ENCODE measurements around the gene KLF7.

Gene KLF7

DNA sequence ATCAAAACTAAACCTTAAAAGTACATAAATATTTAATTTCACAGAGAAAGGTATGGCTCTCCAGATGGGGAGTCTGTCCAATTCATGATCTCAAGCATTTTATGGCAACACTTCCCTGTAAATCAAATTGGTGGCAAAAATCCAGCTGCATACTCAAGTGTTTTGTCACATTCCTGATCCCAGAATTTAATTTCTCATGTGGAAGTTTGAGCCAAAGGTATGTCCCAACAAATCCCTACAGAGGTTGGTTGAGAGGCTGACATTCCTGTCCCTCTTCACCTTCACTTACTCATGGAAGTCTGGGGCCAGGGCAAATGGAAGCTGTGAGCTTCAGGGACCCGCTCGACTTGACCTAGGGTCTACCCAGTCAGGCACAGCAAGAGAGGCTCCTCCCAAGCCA is 17.7 kb downstream of the KLF7 start:
- no peak for DNase-seq (ENCODE audit: low read depth)

DNA sequence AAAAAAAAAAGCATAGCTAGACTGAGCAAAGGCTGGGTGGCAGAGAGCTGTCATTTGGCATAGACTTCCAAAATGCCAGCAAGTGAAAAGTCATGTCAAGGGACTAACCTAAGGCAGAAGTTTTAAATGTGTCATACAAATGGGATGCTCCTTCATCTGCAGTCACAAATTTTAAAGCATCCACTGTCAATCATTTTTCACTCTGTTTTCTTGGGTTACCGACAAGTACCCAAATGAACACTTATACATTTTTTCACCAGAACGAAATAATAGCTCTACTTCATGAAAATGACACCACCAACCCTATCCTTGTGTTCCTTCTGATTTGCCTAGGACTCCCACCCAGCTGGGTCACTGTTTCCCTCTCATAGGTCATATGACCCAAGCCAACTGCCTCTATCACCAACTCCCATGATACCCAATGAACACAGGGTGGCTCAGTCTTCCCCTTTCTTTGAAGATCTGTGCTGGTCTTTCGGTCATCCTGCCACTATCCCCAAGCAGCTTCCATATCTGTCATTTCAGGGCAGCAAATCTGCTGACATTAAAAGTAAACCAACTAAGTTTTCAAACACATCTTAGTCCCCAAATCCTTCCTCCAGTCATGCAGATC is 21.5 kb downstream of the KLF7 start:
- DNase-seq (ENCODE audit: low read depth): no peak

DNA sequence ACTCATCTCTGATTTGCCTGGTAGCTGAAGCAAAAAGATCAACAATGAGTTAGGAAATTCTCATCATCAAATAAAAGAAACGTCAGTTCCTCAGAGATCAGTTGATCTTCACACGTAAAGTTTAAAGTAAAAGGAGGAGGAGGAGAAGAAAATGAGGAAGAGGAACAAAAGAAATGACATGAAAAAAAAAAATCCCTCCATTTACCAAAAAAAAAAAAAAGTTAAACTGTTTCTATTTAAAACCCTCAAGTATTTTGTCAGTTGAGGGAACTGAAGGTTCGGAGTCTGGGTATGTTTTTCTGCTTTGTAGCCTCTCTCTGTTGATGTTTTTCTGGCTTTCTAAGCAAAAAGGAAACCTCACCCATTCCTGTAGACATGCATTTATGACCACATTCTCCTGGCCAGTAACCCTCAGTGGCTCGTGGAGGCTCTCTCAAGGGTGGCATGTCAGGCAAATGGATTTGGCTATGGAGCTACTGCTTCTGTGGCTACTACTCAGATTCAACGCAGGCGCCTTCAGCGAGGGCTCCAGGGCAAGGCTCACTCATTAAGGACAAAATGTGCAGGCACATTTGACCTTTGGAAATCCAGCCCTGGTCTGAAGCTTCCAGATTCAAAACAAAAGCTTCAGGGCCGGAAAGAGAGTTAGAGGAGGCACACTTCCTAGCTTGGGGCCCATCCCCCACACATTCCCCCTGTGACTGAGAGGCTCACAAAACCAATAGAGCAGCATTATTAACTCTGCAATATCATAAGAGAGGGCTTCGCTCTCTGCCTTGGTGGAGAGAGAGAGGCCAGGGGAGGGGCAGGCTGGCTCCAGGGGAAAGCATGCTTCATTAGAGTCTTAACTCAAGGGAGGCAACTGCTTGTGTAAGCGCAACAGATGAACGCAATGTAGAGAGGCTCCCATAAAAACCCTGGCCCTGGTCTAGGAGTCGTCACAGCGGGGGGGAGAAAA is 22.3 kb downstream of the KLF7 start:
- DNase-seq (ENCODE audit: low read depth): no peak

DNA sequence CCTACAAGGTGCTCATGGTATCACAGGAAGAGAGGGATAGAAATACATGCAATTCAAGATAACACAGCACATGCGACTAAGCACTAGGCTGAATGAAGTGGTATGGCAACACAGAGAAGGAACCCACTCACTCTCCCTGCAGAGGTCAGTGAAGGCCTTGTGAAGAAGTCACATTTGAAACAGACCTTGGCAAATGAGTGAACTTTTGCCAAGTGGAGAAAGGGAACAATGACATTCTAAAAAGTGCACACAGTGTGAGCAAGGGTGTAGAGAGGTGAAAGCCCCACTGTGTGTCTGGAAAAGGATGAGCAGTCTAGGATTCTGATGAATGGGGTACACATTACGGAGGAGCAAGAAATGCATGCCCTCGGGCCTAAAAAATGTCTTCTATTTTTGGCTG is 23.3 kb downstream of the KLF7 start:
- no peak for DNase-seq (ENCODE audit: low read depth)

DNA sequence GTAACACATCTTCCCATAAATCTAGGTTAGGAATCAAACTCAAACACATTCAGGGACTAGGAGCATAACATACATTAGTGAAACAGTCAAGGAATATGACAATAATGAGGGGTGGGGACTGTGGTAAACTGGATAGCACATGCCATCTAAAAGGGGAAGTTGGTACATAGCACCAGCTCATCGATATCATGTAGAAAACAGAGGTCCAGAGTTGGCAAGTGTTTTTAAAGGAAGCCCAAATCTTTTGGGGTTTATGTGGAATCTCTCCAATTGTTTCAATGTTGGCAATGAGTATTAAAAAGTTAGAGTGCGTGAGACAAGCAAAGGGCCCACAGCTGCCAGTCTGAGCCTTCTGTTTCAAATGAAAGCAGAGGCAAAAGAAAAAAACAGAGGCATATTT is 24.4 kb downstream of the KLF7 start:
- no peak for DNase-seq (ENCODE audit: low read depth)

DNA sequence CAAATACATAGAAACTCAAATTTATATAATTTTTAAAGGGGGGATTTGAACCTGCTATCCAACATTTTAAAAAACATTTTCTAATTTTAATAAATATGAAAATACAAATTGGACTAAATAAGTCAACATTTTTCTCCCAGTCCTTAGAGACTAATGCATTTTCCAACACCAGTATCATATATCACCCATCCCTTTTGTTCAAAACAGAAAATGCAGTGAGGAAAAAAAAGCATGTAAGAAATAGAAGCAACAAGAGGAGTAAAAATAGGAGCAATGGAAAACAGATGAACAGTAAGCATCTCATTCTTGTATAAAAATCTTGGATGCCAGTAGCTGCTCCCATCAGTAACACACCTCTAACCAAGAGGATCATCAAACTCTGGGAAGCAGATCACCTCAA is 25.5 kb downstream of the KLF7 start:
- DNase-seq (ENCODE audit: low read depth): no peak

DNA sequence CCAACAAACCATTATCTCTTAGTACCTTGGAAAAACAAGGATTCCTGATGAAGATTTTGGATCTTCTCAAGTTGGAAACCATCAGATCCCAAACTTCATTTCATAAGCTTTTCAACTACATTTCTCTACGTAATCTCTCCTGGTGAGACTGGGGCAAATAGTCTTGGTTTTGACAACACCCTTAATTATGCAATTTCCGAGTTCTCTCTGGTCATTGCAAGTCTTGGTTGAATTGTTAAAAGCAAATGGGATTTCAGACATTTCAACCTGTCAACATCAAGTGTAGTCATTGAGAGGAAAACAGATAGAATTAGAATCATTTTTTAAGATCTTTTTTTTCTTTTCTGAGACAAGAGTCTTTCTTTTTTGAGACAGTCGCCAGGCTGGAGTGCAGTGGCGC is 26.2 kb downstream of the KLF7 start:
- DNase-seq (ENCODE audit: low read depth): no peak

DNA sequence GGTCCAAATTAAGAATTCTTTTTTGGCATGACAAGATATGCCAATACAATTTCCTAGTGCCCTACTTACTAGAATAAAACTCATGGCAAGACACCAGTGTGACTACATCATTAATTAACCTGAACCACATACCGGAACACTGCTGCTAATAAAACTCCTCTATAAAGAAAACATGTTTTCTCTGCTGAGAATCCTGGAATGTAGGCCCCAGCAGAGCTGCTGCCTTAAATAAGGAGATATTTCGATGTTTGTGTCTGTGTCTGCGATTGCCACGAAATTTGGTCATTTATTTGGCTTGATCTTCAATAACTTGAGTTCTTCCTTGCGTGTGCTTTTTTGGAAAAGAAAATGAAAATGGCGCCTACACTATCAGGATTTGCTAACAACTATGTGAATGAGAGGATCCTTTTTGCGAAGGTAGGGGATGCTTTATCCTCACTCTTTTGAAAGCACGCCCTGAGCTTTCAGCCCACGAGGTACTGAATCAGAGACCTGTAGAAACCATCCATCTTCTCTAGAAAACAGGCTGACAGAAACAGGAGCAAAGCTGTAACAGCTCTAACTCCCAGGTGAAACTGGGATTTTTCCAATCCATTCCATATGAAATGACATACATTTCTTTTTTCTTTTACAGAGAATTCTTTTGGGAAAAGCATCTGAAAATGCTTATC is 27.0 kb downstream of the KLF7 start:
- DNase-seq (ENCODE audit: low read depth): no peak

DNA sequence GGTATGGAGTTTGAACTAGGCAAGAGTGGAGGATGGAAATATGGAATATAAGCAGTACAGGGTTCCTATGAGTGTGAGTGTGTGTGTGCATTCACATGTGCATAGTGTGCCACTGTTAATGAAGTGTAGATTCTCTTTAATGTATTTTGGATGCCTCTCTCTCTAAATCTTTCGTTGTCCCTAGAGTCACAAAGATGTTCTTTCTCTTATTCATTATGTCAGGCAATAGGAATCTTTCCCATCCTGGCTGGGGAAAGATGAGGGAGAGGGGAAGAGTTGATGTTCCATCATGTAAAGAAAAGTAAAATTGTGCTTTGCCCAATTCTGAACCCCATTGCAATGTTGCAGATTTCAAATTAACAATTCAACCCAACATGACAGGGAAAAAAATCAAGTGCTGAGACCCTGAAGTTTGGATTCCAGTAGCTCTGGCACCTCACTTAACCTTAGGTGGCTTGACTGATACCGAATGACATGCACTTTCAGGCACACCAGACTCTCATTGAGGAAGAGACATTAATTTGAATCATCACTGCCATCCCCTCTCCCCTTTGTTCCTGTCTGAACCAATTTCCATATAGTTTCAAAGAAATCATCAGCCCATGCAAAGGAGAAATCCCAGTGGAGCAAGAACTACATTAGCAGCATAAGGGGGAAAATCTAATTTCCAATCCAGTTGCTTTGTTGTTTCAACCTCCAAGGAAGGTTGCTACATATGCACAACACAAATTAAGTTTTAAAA is 28.0 kb downstream of the KLF7 start:
- DNase-seq (ENCODE audit: low read depth): no peak

DNA sequence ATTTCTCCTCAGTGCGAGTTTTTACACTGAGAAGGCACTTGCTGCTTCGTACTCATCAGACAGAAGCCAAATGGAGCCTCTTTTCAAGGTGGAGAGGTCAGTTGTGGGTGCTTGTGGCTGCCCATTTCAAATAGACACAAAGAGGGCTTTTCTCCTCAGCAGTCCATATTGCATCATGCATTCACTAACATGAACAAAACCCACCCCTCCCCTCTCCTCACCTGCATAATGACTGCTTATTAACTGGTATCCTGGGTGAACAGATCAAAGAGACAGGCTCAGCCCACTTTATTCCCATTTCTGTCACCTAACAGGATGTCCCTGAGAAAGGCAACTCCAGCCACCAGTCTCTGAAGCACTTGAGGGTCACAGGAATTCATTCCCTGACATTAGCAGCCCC is 28.9 kb downstream of the KLF7 start:
- no peak for DNase-seq (ENCODE audit: low read depth)

DNA sequence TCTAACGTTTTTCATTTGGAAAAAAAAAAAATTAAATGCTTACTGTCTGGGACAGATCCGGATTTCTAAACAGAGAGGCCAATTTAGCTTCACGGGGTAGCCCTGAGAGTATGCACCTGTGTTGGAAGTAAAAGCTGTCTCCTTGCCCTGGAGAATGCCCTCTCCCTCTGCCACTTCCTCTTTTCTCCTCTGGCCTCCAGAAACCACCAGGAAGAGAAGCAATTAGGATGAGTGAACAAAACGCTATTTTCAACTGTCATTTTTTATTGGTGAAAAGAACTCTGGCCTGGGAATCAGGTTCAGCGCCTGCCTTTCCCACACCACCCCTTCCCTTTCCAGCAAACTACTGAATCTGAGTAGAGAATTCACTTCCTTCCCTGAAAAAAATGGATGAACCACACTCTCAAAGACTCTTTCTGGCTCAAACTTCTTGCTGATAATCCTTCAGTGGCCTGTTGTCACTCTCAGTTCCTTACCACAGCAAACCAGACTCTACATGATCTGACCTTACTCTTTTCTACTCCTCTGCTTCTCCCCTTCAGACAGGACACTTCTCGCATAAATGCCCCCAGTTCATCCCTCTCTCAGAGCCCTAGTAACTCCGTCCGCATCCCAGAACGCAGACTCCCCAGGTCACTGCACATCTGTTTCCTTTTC is 29.8 kb downstream of the KLF7 start:
- DNase-seq (ENCODE audit: low read depth): no peak

DNA sequence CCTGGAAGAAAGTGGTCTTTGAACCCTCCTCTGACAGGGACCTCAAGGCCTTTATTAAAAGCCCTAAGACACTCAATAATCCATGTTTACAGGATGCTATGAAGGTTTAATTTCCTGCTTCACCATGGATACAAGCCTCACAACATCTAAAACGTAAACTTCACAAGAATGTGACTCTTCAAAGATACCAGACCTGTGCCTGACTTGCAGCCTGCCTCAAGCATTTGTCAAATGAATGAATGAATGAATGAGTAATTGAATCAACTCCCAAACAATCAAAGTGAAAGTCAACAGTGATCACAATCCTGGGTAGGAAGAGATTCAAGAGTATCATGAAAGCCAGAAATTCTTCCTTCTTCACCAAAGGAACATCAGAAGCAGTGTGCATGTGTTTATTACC is 30.4 kb downstream of the KLF7 start:
- no peak for DNase-seq (ENCODE audit: low read depth)

DNA sequence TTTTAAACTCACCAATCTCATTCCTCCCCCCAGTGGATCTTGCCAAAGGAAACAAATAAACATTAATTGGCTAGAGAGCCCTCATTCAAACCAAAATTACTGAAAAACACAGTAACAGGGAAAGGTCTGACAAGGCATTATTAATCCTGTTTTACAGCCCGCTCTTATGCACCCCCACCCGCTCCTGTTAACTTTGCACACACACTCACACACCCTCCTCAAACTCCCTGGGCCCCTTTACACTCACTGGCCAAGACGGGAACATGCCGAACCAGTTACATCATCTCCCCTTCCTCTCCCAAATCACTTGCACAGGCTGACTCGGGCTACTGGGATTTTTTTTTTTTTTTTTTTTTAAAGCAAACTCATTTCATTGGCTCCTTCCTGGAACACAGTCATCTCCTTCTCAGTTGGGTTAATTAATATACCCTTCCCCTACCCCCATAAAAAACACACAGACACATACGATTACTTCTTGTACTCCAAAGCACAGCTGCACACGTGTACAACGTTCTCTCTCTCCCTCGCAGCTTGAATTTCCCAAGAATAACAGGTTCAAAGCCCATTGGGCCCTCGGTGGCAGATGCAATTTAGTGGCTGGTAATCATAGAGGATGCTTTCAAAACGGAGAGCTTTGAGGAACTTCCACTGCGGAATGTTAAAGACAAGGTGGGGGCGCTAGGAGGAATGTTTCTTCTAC is 31.8 kb downstream of the KLF7 start:
- DNase-seq (ENCODE audit: low read depth): no peak

DNA sequence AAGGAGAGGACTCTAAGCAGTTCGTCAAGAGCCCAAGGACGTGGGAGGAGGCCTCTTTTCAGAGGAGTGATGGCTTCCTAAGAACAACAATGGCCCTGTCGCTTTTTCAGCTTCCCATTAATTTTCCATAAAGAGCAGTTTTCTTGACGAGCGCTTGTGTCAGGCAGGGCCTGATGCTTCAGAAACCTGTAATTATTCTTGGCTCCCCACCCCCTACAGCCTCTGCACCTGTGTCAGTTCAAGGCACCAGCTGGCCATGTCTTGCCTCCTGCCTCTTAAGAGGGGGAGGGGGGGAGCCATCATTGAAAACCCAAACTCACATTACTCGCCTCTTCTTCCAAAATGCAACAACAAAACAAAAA is 32.3 kb downstream of the KLF7 start:
- no peak for DNase-seq (ENCODE audit: low read depth)

DNA sequence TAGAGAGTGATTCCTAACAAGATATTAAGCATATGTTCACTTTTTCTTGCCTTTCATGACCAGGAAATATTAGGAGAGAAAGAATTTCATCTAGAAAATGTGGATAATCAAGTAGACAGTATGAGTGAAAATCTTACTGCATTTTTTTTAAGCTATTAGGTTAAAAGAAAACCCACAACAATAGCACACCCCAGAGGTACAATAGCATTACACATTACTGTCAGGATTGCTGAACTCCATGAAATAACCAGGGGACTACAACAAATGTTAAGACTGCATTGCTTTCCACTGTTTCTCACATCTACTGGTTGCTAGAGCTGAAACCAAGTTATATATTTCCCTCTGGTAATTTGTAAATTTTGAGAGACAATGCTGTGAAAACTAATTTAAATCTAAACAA is 33.7 kb downstream of the KLF7 start:
- DNase-seq (ENCODE audit: low read depth): no peak

DNA sequence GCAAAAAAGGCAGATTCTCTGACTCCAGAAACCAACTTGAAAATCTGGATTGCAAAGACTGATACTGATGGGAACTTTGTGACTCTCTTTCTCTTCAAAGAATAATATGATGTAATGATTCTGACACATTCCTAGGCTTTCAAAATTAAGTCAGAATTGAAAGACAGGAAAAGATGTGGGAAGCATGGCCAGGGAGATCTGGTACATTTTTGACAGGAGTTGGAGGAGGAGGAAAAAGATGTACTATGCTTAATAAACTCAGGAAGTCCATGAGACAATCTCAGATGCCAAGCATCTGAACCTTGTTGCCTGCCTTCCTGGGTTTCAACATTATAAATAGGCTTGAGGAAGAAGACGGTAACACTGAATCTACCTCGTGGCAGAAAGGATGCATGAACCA is 34.2 kb downstream of the KLF7 start:
- DNase-seq (ENCODE audit: low read depth): no peak

DNA sequence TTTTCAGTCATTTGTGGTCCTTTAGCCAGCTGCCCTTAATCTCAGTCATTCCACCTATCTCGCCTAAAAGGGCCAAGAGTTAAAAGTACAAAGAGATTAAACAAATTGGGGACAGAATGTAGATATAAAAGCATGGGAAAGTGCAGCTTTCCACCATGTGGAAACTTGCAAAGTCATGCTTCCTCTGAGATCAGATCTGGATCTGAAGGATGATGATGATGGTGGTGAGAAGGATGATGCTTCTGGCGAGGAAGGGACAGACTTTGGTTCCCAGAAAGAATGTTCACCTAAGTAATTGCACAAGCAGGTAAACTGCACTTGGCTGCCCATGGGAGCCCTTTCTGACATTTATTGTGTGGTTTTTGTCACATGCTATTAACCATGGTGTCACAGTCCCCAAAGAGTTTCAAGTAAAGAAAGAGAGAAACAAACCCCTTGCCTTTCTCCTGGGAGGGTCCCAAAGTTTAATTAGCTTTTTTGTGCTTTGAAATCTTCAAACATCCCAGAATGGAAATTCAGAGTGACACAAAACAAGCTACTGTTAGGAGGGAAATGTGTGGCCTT is 34.7 kb downstream of the KLF7 start:
- DNase-seq (ENCODE audit: low read depth): no peak

DNA sequence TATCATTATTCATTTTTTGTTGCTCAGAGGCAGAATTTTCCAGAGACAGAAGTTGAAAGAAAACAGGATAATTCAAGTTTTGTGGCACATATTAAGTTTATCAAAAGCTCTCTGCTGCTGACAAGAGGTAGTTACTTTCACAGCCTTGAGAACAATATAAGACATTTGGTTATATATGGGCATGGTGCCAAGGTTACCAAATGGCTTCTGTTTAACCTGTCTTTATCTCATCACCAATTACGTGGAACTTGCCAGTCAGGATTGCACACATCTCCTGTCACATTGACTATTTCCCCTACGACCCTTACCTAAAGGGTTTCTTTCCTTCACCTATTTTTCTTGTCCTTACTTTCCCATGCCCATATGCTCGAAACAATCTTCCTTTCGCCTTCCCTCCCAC is 35.9 kb downstream of the KLF7 start:
- no peak for DNase-seq (ENCODE audit: low read depth)

DNA sequence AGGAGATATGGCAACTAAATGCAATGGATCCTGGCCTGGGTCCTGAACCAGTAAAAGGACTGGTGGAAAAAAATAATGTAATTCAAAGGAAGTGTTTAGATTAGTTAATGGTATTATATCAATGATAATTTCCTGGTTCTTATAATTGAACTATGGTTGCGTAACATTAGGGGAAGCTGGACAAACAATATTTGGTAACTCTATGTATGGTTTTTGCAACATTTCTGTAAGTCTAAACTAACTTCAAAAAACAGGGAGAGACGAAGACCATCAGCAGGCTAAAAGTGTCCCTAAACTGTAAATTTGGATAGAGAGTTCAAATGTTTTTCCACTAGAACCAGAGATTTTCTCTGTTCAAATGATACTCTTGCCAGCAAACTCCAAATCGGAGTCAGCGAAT is 36.9 kb downstream of the KLF7 start:
- DNase-seq (ENCODE audit: low read depth): no peak

DNA sequence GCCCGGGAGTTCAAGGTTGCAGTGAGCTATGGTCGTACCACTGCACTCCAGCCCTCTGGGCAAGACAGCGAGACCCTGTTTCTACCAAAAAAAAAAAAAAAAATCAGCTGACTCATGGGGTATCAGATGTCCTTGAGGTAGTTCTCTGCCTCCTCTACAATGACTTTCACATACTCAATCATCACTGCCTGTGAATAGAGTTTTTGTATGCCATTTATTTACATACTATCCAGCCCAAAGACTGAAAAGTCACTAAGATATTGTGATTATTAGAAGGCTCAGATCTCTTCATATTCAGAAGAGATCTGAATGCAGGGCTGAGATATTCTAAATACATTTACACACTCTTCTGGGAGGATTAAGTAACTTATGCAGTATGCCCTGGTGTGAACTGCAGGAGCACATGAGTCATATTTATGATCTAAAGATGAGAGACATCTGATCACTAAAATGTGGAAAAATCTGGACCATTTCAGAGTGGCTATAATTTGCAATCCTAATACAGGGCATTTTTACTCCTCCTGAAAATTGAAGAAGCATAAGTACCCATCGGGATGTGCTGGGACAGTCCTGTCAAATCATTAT is 38.9 kb downstream of the KLF7 start:
- DNase-seq (ENCODE audit: low read depth): no peak
